GM13977 (cell line): ENCODE results near the gene PTPA.

ENCODE experiments used
- DNase-seq: peaks from one replicate; pipeline ENCODE4 v3.0.0; 2012; ENCODE audit warnings: low spot score
- in situ Hi-C: fragments of 300-500 bp; cut with MboI; formaldehyde crosslinking; loops from one replicate; pipeline ENCODE4 v1.12.0; 2022; ENCODE audit warnings: low sequenced_read_pairs, low pct_unique_long_range_greater_than_20kb, mixed read lengths, inconsistent platforms; ENCODE audit not compliant: unreplicated experiment
- TF ChIP-seq, protein P1 (sequence below): IDR thresholded peaks from 2 replicates; pipeline ENCODE4 v1.5.1; 2012; ENCODE audit warnings: mild to moderate bottlenecking, control low read depth; ENCODE audit not compliant: insufficient read depth; ENCODE audit errors: extremely low read depth, missing control alignments

The PTPA gene

DNA sequence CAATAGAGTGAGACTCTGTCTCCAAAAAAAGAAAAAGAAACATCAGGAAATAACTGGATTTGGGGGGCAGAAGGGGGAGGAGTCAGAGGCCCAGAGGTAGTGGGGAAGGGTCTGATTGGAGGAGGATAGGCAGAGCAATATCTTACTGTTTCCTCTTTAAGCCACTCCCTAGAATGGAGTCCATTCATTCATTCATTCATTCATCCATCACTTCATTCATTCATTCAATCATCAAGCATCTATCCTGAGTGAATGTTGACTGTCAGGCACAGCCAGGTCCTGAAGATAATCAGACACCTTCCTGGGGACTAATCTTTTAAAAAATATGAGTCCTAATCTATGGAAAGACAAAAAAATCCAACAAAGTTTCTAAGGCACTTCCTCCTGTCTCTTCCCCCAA is 54.0 kb downstream of the PTPA start:
- no peak for DNase-seq
- TF ChIP-seq, protein P1, sequence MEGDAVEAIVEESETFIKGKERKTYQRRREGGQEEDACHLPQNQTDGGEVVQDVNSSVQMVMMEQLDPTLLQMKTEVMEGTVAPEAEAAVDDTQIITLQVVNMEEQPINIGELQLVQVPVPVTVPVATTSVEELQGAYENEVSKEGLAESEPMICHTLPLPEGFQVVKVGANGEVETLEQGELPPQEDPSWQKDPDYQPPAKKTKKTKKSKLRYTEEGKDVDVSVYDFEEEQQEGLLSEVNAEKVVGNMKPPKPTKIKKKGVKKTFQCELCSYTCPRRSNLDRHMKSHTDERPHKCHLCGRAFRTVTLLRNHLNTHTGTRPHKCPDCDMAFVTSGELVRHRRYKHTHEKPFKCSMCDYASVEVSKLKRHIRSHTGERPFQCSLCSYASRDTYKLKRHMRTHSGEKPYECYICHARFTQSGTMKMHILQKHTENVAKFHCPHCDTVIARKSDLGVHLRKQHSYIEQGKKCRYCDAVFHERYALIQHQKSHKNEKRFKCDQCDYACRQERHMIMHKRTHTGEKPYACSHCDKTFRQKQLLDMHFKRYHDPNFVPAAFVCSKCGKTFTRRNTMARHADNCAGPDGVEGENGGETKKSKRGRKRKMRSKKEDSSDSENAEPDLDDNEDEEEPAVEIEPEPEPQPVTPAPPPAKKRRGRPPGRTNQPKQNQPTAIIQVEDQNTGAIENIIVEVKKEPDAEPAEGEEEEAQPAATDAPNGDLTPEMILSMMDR: no peak
- in situ Hi-C loops: no loop called here

DNA sequence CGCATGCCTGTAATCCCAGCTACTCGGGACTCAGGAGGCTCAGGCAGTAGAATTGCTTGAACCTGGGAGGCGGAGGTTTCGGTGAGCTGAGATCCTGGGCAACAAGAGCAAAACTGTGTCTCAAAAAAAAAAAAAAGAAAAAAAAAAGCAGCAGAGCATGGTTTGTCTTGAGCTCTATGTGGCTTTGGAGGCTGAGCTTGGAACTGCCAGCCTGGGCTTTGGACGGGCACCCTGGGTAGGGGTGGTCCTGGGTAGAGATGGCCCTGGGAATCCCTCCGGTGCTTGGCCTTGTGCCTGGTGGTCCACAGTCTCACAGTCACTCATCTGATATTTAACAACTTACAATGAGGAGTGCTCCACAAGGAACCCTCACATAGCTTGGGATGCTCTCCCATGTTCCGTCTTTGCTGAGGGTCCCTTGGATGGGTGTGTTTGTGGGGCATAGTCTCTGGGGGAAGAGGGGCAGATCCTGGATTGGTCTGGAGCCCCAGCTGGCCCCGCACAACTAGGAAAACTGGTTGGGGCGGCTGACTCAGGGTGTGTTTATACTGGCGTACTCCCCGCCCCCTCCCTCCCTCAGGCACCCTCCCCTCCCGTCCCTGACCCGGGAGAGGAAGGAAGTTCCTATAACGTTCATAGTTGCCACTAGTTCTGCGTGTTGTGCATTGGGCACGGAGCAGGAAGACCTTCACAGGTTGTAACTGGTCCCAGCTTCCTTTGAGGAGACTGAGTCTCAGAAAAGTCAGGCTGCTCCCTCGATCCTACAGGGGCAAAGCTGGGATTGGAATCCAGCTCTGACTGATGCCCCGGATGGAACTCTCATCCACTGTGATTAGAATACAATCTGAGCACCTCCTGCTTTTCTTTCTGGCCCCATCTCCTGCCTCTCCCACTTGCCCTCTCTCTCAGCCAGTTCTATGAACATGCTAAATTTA is 55.7 kb downstream of the PTPA start:
- peak; percentile 50 for DNase-seq
- in situ Hi-C loops: no loop called here
- TF ChIP-seq, protein P1: no peak

DNA sequence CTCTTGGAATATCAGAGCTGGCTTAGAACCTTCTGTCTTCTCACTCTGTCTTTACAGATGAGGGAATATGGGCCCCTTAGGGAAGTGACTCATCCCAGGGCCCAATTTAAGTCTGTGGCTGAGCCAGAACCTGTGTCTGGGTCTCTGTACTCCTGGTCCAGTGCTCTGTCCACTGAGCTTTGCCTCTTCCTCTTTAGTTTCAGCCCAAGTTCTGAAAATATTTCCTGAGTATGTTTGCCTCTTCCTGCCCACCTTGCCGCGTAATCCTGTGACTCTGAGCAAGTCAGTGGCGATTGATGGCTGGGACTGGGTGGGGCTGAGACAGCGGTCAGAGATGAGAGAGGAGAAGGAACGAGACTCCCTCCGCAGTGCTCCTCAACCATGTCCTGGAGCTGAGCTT is 59.0 kb downstream of the PTPA start:
- DNase-seq: no peak
- in situ Hi-C loops: no loop called here
- TF ChIP-seq, protein P1: no peak

DNA sequence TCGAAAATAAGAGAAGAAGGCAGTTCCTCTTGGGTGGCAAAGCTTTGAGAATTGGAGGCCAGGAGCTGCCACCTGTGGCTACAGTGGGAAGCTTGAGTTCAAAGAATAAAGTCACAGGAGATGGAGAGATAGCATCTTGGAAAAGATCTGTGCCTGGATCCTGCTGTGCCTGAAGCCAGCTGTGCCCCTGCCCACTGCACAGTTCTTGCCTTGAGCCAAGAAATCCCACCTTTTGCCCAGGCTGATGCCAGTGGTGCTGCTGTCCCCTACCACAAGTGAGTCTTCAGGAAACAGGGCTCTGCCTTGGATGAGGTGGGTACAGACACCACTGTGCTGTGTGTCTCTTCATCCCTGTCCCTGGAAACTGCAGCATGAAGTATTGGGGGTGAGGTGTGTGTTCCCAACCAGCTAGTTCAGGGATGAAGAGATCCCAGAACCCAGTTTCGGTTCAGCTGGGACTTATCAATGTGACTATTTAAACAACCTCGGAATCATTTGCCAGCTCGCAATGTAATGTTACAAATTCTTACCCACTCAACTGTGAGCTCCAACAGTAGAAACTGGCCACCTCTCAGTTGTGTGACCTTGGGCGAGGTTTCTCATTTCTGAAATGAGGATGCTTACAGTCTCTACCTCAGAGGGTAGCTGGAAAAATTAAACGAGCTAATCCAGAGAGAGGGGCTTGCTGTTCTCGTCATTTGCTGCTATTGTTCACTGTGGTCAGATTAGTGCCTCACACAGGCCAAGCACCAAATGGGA is 61.0 kb downstream of the PTPA start:
- in situ Hi-C loops: no loop called here
- TF ChIP-seq, protein P1: no peak
- no peak for DNase-seq

DNA sequence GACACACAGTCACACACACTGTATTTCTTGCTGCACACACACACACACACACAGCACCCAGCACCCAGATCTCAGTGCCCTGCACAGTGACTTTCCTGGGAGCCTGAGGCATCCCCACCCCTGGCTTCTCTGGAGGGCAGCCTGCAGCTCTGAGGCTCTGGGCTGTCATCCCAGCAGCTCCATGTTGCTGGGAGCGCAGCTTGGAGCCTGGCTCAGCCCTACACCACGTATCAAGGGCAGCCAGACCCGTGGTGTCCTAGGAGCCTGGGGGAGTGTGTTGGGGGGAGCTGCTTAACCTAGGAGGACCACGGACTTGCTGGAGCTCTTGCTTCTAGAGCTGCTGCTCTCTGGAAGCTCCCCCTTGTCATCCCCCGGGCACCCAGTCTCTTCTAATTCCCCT is 61.6 kb downstream of the PTPA start:
- TF ChIP-seq, protein P1: no peak
- in situ Hi-C loops: no loop called here
- no peak for DNase-seq

DNA sequence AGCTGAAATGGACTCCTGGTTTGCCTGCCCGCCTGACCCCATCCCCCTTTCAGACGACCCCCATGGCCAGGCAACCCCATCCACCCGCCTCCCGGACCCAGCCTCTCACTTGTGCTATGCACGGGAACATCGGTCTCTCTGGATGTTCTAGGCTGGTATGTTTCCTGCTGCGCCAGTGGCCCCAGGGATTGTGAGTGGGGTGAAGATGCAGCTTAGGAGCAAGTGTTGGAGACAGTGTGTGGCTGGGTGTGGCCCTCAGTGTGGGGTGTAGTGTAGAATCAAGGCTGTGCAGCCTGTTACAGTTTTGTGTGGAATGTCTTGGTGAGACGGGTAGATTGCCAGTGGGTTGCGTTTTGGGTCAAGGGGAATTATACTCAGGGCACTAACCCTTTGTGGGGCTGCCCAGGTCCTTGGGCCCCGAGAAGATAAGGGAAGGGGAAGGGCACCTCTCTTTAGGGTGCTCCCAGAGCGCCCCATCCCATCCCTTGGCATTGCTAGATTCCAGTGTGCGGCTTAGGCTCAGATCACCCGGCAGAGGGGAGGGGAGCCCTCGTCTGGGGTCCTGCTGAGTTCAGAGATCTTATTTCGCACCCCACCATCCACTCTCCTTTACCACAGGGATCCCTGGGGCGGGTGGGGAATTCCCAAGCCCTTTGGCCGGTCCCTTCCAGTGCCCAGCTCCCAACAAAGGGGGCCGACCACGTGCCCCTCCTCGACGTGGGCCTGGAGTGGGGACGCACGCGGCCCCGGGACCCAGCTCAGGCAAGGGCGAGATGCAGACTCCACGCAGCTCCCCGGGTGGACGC is 62.3 kb downstream of the PTPA start:
- DNase-seq: no peak
- TF ChIP-seq, protein P1: no peak
- in situ Hi-C loops: no loop called here
